ENCODE data around the gene GPRC6A.
A peak's percentile ranks its signal among the peaks of the same experiment; 100 is the strongest.
"Not testable (repeated sequence)": the region's sequence is repeated elsewhere in the genome, so short reads cannot be mapped to it uniquely, and the experiment has no call there.

Gene GPRC6A, protein sequence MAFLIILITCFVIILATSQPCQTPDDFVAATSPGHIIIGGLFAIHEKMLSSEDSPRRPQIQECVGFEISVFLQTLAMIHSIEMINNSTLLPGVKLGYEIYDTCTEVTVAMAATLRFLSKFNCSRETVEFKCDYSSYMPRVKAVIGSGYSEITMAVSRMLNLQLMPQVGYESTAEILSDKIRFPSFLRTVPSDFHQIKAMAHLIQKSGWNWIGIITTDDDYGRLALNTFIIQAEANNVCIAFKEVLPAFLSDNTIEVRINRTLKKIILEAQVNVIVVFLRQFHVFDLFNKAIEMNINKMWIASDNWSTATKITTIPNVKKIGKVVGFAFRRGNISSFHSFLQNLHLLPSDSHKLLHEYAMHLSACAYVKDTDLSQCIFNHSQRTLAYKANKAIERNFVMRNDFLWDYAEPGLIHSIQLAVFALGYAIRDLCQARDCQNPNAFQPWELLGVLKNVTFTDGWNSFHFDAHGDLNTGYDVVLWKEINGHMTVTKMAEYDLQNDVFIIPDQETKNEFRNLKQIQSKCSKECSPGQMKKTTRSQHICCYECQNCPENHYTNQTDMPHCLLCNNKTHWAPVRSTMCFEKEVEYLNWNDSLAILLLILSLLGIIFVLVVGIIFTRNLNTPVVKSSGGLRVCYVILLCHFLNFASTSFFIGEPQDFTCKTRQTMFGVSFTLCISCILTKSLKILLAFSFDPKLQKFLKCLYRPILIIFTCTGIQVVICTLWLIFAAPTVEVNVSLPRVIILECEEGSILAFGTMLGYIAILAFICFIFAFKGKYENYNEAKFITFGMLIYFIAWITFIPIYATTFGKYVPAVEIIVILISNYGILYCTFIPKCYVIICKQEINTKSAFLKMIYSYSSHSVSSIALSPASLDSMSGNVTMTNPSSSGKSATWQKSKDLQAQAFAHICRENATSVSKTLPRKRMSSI

DNA sequence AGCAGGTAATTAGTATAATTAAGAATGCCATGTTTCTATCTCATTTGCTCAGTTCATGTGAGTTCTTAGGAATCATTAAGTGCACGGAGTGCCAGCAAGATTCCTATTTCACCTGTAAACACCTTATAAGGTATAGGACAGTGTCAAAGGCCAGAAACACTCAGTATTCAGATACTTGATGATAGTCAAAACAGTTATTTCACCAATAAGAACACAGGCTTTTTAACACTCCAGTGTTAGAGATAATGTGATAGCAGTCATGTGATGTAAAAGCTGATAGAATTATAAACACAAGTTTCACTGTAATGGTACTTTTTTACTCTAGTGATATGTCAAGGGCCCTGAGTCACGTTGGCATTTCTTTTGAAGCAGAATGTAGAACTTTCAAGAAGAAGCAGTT, at the start of gene GPRC6A:
GPRC6A (minus strand) TSS at position 101 of the 400 bp plus-strand sequence; CDS start at position 31, 70 bp downstream.
- no peak for DNase-seq

DNA sequence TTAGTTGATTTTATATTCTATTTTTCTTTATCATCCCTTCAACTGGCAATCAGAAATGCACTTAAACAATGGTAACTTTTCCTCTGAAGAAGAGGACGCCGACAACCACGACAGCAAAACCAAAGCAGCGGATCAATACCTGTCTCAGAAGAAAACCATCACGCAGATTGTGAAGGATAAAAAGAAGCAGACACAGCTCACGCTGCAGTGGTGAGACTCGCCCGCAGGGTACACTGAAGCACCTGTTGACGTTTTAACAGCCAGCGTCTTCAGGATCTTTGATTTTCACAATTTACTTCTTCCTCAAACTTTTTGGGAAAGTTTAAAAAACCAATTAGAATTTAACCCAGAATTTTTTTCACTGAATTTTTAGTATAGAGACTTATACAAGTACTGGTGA, 48.9 kb upstream of the GPRC6A start:
- DNase-seq, result no peak

DNA sequence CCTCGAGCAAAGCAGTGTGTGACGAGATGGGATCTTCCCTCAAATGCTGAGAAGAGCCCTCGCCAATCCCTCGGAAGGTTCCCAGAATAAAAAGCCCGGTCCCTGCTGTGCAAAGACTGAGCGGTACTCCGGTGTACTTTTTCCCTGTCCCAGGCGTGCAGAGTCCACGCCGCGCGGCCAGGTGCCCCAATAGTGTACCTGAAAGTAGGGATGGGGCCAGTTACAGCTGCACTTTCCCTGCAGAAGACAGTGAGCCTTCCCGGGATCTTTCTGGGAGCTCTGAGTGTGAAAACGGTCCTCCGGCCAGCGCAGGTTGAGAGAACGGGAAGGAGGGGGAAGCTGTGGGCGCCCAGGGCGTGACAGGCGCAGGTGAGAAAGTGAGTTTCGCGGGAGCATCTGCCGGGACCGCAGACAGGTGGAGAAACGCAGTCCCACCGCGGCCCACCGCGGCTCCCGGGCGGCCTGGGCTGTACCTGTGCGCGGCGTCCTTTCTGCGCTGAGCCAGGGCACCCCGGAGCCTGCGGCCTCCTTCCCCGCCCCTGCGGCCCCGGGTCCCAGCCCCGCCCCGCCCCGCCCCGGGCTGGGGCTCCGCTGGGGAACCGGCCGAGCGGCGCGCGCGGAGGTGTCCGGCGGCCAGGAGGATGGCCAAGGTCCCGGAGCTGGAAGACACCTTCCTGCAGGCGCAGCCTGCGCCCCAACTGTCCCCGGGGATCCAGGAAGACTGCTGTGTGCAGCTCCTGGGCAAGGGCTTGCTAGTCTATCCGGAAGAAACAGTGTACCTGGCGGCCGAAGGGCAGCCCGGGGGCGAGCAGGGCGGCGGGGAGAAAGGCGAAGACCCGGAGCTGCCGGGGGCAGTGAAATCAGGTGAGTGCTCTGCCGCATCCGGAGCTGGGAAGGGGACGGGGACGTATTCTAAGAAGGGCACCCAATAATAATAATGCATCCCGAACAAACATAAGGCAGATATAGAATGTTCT, 48.0 kb upstream of the GPRC6A start, which contains the start of gene RFX6:
RFX6 (plus strand) TSS at position 608 of the 977 bp plus-strand sequence; CDS start at position 642, 34 bp downstream.
- DNase-seq, result no peak

DNA sequence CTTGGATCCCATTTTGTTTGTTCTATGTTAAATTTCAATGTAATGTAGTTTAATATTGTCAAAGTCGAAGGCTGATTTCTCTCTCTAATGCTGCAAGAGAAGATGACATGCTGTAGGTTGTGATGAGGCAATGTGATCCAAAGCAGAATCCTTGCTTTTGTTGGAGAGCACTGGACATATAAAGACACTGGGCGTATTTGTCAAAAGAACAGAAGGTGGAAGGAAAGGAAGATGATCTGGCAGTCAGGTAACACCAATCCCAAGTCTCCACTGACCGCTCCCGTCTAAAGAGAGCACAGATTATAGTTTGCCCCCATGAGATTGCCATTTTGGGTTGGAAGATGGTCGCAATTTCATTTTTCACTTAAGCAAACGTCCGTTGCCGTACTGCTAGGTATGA, 47.2 kb upstream of the GPRC6A start:
- DNase-seq, result no peak

DNA sequence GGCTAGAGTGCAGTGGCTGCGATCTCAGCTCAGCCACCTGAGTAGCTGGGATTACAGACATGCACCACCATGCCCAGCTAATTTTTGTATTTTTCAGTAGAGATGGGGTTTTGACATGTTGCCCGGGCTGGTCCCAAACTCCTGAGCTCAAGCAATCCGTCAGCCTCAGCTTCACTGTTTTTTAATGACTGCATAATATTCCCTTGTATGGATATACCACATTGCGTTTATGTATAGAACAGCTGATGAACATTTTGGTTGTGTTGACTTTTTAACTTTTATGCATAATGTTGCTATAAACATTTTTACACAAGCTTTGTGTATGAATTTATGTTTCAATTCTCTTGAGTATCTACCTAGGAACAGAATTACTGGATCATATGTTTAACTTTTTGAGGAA, 43.9 kb upstream of the GPRC6A start:
- DNase-seq, result no peak

DNA sequence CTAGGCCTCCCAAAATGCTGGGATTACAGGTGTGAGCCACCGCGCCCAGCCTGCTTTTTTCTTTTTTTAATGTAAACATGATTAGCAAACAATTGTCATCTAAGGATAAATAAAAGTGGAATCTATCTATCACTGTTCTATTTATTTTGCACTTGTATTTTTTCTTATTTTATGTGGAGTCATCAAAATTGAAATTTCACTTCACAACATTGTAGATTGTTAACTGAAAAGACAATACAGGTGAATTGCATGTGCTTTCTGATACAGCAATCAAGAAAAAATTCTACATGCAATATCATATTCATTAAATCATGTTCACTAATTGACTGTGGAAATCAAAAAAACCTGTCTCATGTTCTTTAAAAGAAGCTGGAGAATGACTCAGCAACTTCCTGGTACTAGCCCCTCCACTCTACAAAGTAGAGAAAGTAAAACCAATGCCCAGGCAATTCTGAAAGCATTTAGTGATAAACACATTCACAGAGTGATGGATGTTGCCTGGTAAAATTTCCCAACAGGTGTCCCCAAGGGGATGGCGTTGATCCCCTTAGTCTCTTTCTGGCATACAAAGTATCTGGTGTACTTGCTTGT, 37.5 kb upstream of the GPRC6A start:
- peak; percentile 22 for DNase-seq

DNA sequence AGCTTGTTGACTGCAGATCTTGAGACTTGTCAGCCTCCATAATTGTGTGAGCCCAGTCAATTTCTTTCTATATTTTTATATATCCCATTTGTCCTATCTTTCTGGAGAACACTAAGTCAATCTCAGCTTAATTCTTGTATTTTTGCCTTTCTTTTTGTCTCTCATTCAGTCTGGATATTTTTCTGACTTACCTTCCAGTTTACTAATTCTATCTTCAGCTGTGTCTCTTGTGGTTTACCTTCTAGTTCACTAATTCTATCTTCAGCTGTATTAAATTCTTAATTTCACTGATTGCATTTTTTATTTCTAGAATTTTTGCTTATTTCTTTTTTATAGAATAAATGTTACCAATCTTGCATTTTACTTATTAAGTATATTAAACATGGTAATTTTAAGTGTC, 30.4 kb upstream of the GPRC6A start:
- no peak for DNase-seq

DNA sequence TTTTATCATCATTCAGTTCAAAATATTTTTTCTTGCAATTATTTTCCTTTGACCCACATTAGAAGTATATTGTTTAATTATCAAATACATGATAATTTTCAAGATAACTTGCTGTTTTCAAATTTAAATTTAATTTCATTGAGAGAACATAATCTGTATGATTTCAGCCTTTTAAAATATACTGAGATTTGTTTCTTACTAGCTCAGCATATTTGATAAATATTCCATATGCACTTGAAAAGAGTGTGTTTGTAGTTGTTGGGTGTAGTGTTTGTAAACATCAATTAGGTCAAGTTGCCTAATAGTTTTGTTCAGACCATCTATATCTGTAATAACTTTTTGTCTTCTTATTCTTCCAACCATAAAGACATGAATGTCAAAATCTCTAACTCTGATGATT, 29.2 kb upstream of the GPRC6A start:
- no peak for DNase-seq

DNA sequence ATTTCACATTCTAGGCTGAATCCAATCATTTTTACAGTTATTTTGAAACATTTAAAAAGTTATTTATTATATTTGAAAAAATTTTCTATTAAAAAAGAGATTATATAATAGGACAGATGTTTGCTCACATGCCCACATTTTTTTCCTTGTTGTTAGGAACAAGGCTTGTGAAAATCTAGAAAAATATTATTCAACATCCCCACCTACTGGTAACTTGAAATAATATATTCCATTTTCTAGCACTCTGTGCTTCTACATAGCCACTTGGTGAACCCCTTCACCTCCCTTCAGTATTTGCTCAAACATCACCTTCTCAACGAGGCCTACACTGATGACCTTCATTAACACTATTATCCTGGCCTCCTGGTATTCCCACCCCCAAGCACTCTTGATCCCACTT, 18.3 kb upstream of the GPRC6A start:
- peak; percentile 10 for DNase-seq

DNA sequence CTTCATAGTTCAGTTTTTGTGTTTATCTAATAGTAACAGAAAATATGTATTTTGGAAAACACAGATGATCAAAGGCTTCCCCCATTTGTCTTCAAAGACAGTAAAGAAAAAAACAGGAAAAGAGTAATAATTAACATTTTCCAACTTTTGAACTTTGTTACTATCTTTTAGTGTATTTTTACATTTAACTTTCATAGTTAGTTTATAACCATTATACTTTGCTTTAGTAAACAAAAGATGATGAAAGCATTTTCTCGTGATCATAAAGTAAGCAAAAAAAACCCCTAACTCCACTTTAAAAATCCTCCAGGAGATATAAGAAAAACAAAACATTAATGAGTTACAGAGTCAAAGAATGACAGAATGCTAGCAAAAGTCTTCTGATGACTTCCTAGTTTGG, 13.6 kb upstream of the GPRC6A start:
- DNase-seq, result no peak

DNA sequence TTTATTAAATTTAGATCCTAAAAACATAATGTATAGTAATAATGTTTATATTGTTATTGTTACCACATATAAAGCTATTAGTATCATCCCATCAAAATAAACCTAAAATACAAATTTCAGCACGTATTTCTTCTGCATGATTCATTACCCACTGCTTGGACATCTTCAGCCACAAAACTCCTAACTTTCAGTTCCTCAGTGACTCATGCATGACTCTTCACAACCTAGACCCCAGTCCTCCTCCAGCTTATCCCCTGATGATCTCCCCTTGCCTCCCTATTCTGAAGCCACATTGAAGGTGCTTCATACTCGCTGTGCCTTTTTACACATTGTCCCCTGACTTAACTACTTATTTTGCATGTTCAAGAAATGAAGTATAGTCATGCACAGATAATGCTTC, 11.2 kb upstream of the GPRC6A start:
- no peak for DNase-seq

DNA sequence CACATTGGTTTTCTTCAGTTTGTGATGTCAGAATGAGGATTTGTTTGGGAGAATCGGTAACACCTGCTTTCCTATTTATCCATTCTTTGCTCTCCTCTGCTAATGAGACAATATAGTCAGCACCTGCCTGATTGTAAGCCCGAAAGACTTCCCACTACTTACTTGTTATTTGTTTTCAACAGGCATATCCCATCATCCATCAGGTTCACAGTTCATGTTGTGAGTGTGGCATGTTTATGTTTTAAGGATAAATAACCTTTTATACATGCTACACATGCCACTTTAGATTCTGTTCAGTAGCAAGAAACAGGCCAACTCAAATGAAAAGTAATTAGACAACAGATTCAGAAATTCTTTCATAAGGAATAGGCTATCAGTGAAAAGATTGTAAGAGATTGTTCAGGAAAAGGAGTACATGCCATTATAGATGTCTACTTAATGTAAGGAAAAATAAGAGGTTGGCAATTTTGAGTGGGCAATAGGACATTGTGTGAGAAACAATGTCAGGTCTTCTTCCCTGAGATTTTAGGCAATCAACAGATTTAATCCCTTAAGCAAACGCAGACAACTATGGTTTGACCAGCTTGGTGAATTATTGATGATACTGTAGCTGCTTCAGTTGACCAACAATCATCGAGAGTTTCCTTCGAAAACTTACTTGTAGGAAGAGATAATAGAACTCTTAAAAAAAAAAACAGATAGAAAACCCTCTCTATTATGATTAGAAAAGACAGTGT, 7.9 kb upstream of the GPRC6A start:
- no peak for DNase-seq

DNA sequence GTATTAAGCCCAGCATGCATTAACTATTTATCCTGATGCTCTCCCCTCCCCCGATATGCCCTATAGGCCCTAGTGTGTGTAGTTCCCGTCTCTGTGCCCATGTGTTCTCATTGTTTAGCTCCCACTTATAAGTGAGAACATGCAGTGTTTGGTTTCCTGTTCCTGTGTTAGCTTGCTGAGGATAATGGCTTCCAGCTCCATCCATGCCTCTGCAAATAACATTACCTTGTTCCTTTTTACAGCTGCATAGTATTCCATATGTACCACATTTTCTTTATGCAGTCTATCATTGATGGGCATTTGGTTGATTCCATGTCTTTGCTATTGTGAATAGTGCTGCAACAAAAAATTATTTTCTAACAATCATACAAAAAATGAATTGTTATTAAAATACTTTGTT, 5.6 kb upstream of the GPRC6A start:
- not testable (repeated sequence) for DNase-seq

DNA sequence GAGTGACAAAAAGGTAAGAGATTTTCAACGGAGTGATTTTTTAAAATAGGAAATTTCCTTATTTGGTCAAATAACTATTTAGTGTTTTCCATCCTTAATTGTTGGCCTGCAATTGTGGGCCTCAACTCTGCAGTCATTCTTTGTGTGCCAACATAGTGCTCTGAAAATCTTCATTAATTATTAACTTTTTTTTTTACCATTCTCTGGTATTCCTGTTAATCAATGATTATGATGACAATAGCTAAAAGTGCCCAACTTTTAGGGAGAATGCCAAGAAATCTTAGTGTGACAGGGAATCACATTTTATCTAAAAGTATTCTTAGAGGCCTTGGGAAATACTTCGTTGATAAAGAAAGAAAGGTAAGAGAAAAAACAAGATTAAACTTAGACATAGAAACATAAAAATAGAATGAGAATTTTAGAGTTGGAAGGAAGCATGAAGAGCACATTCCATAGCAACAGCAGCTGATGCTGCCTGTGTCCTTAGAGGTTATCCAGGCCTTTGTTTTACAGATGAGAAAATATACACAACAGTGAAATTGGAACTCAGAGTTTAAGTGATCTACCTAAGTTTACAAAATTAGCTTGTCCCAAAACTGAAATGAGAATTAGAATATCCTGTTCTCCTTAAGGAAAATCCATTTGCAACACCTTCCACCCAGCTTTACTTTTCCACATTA, 1.2 kb downstream of the GPRC6A start:
- DNase-seq, result no peak

DNA sequence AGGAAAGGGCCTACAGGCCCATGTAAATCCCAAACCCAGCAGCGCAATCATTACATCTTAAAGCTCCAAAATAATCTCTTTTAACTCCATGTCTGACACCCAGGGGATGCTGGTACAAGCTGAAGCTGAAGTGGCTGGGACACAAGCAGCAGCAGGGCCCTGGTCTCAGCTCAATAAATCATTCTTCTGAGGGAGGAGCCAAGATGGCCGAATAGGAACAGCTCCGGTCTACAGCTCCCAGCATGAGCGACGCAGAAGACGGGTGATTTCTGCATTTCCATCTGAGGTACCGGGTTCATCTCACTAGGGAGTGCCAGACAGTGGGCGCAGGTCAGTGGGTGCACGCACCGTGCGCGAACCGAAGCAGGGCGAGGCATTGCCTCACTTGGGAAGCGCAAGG, 12.5 kb downstream of the GPRC6A start:
- not testable (repeated sequence) for DNase-seq

DNA sequence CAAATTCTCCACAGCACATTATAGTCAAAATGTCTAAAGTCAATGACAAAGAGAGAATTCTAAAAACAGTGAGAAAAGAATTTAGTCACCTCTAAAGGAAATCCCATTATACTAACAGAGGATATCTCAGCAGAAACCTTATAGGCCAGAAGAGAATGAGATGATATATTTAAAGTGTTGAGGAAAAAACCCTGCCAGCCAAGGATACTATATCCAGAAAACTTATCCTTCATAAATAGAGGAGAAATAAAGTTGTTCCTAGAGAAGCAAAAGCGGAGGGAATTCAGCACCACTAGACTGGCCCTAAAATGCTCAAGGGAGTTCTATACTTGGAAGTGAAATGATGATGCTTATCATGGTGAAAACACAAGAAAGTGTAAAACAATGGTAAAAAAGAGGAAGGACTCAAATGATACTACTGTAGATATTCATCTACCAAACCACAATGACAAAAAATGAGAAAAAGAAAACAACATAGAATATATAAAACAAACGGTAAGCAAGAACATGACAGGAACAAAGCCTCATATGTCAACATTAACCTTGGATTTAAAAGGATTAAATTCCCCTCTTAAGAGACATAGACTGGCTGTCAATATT, 16.7 kb downstream of the GPRC6A start:
- no peak for DNase-seq

DNA sequence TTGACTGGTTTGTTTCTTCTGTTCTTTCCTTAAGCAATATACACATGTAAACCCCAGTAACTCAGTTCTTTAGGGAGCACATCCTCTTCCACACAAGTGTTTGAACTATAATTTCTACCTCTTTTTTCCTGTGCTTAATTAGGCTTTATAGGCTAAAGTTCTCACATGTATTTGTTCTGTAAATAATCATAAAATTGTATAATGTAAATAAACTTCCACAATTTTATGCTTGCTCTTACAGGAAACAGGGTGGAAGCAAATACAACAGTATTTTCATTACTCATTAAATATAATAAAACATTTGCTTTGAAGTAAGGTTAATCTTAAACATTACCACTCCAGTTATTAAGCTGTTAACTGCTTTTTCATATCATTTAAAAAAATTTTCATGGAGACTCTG, 26.9 kb downstream of the GPRC6A start:
- DNase-seq, result no peak

DNA sequence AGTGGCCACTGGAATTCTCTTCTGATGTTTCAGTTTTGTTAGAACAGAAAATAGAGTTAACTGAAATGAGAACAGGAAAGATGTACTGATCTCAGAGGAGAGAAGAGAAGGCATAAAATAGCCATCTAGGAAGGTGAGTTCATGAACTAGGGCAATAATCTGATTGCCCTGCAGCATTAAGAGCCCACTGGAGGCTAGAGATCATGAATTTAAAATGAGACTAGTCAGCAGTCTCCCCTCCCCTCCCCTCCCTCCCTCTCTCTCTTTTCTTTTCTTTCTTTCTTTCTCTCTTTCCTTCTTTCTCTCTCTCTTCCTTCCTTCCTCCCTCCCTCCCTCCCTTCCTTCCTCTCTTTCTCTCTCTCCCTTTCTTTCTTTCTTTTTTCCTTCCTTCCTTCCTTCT, 28.9 kb downstream of the GPRC6A start:
- DNase-seq, result no peak

DNA sequence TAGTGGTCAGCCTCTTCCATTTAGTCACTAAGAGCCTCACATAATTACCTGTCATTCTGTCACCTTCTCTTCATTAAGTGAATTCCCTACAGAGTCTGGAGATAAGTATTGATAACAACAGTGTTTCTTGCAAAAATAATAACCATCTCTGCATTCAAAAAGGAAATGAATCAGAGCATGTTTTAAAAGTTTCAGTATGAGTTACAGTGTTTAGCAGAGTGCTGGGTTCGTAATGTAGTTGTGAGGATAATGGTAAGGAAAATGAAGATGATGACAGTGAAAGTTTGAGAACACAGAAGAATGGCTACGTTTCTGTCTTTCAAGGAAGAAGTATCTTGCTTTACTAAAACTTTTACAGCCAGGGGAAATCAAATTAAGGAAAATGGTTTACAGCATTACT, 31.3 kb downstream of the GPRC6A start:
- DNase-seq, result peak; percentile 16

DNA sequence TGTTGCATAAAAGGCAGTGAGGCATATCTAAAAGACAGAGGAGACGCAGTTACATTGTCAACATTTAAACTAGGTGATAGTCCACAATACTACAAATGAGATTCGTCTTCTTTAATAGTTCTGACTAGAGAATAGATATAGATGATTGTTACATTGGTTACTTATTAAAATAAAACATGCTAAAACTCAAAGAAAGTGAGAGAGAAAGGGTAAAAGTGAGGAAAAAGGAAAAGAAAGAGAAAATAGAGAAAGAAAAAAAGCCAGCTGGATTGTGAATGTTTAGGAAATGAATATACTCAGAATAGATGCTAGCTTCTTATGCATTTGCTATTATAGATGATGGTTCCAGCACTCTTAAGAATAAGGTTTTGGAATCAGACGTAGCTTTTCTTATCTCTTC, 35.7 kb downstream of the GPRC6A start:
- no peak for DNase-seq
